GM23338 (cell line): Measurements from ENCODE around the gene LCE1E. TPM values are rescaled to one million over a fixed set of nuclear protein-coding genes. Genes with fewer than 3 reads are reported as not detected.

Experiments used
- CREB1 ChIP-seq: fragments of 250-450 bp; sonication (Bioruptor Pico); IDR thresholded peaks from 2 replicates; pipeline ENCODE4 v1.5.0; 2020; ENCODE audit warnings: low read depth, mild to moderate bottlenecking, moderate library complexity
- JUNB ChIP-seq: IDR thresholded peaks from one replicate; pipeline ENCODE4 v1.6.1; 2016; ENCODE audit warnings: antibody characterized with exemption; ENCODE audit not compliant: unreplicated experiment
- polyA plus RNA-seq: library from polyadenylated mRNA; unstranded; fragments of >200 nt; fragmentation: Nextera tagmentation; extraction: Ambion mirVana; gene quantifications from 2 replicates; pipeline ENCODE4 v1.2.1, GENCODE V29; 2016
- total RNA-seq: library from RNA; depleted of rRNA; stranded (reverse); fragments of >200 nt; shearing (Covaris generic); gene quantifications from 2 replicates; pipeline ENCODE4 v1.2.3, GENCODE V29; 2014
- TF ChIP-seq, protein P1 (sequence below): fragments of 250-450 bp; sonication (Bioruptor Pico); IDR thresholded peaks from 2 replicates; pipeline ENCODE4 v1.5.0; 2020; ENCODE audit warnings: mild to moderate bottlenecking, moderate library complexity
- TF ChIP-seq, protein P2 (sequence below): IDR thresholded peaks from 2 replicates; pipeline ENCODE4 v1.6.1; 2016; ENCODE audit warnings: antibody characterized with exemption
- TF ChIP-seq, protein P3 (sequence below): IDR thresholded peaks from one replicate; pipeline ENCODE4 v1.6.1; 2018; ENCODE audit warnings: antibody characterized with exemption; ENCODE audit not compliant: unreplicated experiment

Gene LCE1E
- total and polyA plus RNA-seq, 2 experiments from 2014 or later: not detected

DNA sequence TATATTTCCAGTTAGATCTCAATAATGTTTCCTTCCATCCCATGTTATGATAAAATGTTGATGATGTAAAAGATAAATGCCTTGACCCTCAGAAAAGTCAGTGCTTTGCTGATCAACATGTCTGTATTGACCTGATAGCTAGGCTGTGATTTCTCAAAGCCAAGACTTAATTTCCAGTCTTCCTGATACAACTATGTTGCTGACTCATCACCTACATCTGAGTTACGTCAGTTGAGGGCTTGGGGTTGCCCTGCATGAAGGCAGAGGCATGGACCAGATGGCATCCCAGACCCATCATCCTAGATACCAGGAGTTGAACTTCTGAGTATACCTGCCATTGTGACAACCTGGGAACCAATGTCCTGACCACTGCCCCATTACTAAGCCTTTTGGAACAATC is 15.3 kb downstream of the LCE1E start (continued):
- TF ChIP-seq, protein P1, sequence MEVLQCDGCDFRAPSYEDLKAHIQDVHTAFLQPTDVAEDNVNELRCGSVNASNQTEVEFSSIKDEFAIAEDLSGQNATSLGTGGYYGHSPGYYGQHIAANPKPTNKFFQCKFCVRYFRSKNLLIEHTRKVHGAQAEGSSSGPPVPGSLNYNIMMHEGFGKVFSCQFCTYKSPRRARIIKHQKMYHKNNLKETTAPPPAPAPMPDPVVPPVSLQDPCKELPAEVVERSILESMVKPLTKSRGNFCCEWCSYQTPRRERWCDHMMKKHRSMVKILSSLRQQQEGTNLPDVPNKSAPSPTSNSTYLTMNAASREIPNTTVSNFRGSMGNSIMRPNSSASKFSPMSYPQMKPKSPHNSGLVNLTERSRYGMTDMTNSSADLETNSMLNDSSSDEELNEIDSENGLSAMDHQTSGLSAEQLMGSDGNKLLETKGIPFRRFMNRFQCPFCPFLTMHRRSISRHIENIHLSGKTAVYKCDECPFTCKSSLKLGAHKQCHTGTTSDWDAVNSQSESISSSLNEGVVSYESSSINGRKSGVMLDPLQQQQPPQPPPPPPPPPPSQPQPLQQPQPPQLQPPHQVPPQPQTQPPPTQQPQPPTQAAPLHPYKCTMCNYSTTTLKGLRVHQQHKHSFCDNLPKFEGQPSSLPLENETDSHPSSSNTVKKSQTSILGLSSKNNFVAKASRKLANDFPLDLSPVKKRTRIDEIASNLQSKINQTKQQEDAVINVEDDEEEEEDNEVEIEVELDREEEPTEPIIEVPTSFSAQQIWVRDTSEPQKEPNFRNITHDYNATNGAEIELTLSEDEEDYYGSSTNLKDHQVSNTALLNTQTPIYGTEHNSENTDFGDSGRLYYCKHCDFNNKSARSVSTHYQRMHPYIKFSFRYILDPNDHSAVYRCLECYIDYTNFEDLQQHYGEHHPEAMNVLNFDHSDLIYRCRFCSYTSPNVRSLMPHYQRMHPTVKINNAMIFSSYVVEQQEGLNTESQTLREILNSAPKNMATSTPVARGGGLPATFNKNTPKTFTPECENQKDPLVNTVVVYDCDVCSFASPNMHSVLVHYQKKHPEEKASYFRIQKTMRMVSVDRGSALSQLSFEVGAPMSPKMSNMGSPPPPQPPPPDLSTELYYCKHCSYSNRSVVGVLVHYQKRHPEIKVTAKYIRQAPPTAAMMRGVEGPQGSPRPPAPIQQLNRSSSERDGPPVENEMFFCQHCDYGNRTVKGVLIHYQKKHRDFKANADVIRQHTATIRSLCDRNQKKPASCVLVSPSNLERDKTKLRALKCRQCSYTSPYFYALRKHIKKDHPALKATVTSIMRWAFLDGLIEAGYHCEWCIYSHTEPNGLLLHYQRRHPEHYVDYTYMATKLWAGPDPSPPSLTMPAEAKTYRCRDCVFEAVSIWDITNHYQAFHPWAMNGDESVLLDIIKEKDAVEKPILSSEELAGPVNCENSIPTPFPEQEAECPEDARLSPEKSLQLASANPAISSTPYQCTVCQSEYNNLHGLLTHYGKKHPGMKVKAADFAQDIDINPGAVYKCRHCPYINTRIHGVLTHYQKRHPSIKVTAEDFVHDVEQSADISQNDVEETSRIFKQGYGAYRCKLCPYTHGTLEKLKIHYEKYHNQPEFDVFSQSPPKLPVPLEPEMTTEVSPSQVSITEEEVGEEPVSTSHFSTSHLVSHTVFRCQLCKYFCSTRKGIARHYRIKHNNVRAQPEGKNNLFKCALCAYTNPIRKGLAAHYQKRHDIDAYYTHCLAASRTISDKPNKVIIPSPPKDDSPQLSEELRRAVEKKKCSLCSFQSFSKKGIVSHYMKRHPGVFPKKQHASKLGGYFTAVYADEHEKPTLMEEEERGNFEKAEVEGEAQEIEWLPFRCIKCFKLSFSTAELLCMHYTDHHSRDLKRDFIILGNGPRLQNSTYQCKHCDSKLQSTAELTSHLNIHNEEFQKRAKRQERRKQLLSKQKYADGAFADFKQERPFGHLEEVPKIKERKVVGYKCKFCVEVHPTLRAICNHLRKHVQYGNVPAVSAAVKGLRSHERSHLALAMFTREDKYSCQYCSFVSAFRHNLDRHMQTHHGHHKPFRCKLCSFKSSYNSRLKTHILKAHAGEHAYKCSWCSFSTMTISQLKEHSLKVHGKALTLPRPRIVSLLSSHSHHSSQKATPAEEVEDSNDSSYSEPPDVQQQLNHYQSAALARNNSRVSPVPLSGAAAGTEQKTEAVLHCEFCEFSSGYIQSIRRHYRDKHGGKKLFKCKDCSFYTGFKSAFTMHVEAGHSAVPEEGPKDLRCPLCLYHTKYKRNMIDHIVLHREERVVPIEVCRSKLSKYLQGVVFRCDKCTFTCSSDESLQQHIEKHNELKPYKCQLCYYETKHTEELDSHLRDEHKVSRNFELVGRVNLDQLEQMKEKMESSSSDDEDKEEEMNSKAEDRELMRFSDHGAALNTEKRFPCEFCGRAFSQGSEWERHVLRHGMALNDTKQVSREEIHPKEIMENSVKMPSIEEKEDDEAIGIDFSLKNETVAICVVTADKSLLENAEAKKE (CRISPR knock-in tag): no peak
- TF ChIP-seq, protein P2, sequence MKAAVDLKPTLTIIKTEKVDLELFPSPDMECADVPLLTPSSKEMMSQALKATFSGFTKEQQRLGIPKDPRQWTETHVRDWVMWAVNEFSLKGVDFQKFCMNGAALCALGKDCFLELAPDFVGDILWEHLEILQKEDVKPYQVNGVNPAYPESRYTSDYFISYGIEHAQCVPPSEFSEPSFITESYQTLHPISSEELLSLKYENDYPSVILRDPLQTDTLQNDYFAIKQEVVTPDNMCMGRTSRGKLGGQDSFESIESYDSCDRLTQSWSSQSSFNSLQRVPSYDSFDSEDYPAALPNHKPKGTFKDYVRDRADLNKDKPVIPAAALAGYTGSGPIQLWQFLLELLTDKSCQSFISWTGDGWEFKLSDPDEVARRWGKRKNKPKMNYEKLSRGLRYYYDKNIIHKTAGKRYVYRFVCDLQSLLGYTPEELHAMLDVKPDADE: no peak
- no peak for TF ChIP-seq CREB1 (CRISPR knock-in tag)
- TF ChIP-seq, protein P3, sequence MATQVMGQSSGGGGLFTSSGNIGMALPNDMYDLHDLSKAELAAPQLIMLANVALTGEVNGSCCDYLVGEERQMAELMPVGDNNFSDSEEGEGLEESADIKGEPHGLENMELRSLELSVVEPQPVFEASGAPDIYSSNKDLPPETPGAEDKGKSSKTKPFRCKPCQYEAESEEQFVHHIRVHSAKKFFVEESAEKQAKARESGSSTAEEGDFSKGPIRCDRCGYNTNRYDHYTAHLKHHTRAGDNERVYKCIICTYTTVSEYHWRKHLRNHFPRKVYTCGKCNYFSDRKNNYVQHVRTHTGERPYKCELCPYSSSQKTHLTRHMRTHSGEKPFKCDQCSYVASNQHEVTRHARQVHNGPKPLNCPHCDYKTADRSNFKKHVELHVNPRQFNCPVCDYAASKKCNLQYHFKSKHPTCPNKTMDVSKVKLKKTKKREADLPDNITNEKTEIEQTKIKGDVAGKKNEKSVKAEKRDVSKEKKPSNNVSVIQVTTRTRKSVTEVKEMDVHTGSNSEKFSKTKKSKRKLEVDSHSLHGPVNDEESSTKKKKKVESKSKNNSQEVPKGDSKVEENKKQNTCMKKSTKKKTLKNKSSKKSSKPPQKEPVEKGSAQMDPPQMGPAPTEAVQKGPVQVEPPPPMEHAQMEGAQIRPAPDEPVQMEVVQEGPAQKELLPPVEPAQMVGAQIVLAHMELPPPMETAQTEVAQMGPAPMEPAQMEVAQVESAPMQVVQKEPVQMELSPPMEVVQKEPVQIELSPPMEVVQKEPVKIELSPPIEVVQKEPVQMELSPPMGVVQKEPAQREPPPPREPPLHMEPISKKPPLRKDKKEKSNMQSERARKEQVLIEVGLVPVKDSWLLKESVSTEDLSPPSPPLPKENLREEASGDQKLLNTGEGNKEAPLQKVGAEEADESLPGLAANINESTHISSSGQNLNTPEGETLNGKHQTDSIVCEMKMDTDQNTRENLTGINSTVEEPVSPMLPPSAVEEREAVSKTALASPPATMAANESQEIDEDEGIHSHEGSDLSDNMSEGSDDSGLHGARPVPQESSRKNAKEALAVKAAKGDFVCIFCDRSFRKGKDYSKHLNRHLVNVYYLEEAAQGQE: no peak
- TF ChIP-seq JUNB: no peak
